Activated CD4-positive, alpha-beta T cell treated with anti-CD3 and anti-CD28 coated beads, Interleukin-10, Interleukin-2, amounts not matched to agents 100 ng/mL and 50 ng/mL, durations not matched to agents 16 hours and 8 hours (primary cell): ENCODE data around the gene RPS27L.

Experiments
- DNase-seq: peaks from one replicate; pipeline ENCODE4 v3.0.0-alpha.2; 2020

The RPS27L gene

GRCh38 chr15:63157118-63157843 is at the start of gene RPS27L:
Gene RPS27L, minus strand, starts transcription at chr15:63157477. Its CDS starts 72 bp downstream, at chr15:63157405.
- peak; percentile 93 for DNase-seq

GRCh38 chr15:63206079-63206478 is 48.8 kb upstream of the RPS27L start:
- DNase-seq, result no peak

GRCh38 chr15:63203451-63204090 is 46.3 kb upstream of the RPS27L start:
- peak; percentile 67 for DNase-seq

GRCh38 chr15:63202861-63203260 is 45.6 kb upstream of the RPS27L start:
- DNase-seq, result no peak

GRCh38 chr15:63200464-63201249 is 43.4 kb upstream of the RPS27L start:
- DNase-seq, result no peak

- DNase-seq, result peak; percentile 60
Observed at GRCh38 chr15:63198371-63199250, 41.3 kb upstream of the RPS27L start.

- no peak for DNase-seq
Observed at GRCh38 chr15:63197626-63198025, 40.3 kb upstream of the RPS27L start.

GRCh38 chr15:63196842-63197241 is 39.6 kb upstream of the RPS27L start:
- DNase-seq, result no peak

- no peak for DNase-seq
Observed at GRCh38 chr15:63195569-63196015, 38.3 kb upstream of the RPS27L start.

- DNase-seq, result no peak
Observed at GRCh38 chr15:63194880-63195568, 37.7 kb upstream of the RPS27L start.

GRCh38 chr15:63194302-63194701 is 37.0 kb upstream of the RPS27L start:
- peak; percentile 44 for DNase-seq

- peak; percentile 82 for DNase-seq
Observed at GRCh38 chr15:63192619-63193206, 35.4 kb upstream of the RPS27L start.

- peak; percentile 91 for DNase-seq
Observed at GRCh38 chr15:63191895-63192618, 34.8 kb upstream of the RPS27L start.

- DNase-seq, result no peak
Observed at GRCh38 chr15:63190769-63191649, 33.7 kb upstream of the RPS27L start.

GRCh38 chr15:63189941-63190768 is 32.9 kb upstream of the RPS27L start:
- peak; percentile 25 for DNase-seq

- DNase-seq, result peak; percentile 99
Observed at GRCh38 chr15:63188926-63189871, 31.9 kb upstream of the RPS27L start, which contains the start of gene RAB8B. Gene RAB8B, plus strand, starts transcription at chr15:63189606. Its CDS starts 19 bp downstream, at chr15:63189625.

GRCh38 chr15:63188247-63188925 is 31.1 kb upstream of the RPS27L start:
- peak; percentile 77 for DNase-seq
